PC-9 (cell line): Measurements from ENCODE around the gene PECR.

Experiments
- CTCF ChIP-seq: fragments of 200-600 bp; sonication (generic); conservative IDR thresholded peaks from 2 replicates; pipeline ENCODE4 v1.6.1; 2017; ENCODE audit warnings: mixed run types, antibody characterized with exemption, mild to moderate bottlenecking, moderate library complexity
- EZH2 ChIP-seq: fragments of 200-600 bp; sonication (generic); IDR thresholded peaks from 2 replicates; pipeline ENCODE4 v1.8.0; 2017; ENCODE audit warnings: antibody characterized with exemption, low read depth

GRCh38 chr2:216114382-216114713, 32.7 kb upstream of the PECR start:
- no peak for TF ChIP-seq CTCF
- no peak for TF ChIP-seq EZH2
